Fibroblast of lung (primary cell): Measurements from ENCODE around the gene ZKSCAN3. TPM values are rescaled to one million over a fixed set of nuclear protein-coding genes. Genes with fewer than 3 reads are reported as not detected.

Experiments used
- DNase-seq, 2 donors: peaks; one replicate each; pipeline versions ENCODE4 v3.0.0 to v3.0.0-alpha.2; 2010; ENCODE audit warnings: low read depth in 2 of 2
- H2AFZ ChIP-seq: 2 replicates; pipeline ENCODE4 v1.5.1; 2012; ENCODE audit warnings: low read length, control low read depth, inconsistent platforms
- H3K27ac ChIP-seq: 2 replicates; pipeline ENCODE4 v1.5.1; 2011; ENCODE audit warnings: low read length, control low read depth; ENCODE audit not compliant: insufficient read depth
- H3K27me3 ChIP-seq: 2 replicates; pipeline ENCODE4 v1.5.1; 2011; ENCODE audit warnings: mild to moderate bottlenecking, low read length; ENCODE audit not compliant: control insufficient read depth, insufficient read depth
- H3K36me3 ChIP-seq: 2 replicates; pipeline ENCODE4 v1.5.1; 2011; ENCODE audit warnings: low read length; ENCODE audit not compliant: control insufficient read depth, insufficient read depth
- H3K4me1 ChIP-seq: 2 replicates; pipeline ENCODE4 v1.5.1; 2011; ENCODE audit warnings: low read length; ENCODE audit not compliant: control insufficient read depth, insufficient read depth; ENCODE audit errors: extremely low read depth
- H3K4me2 ChIP-seq: 2 replicates; pipeline ENCODE4 v1.5.1; 2011; ENCODE audit warnings: low read length, control low read depth; ENCODE audit not compliant: insufficient read depth; ENCODE audit errors: extremely low read depth
- H3K4me3 ChIP-seq, 4 experiments: fragments of 200-600 bp in 1 of 4; sonication (generic) in 1 of 4; replicated peaks in 1 of 4; 2 replicates each; pipeline ENCODE4 v1.5.1; 2011 to 2016; ENCODE audit warnings: low read length in 4 of 4, low read depth in 3 of 4, mild to moderate bottlenecking in 3 of 4, control low read depth in 2 of 4, inconsistent platforms in 1 of 4, mixed read lengths in 1 of 4; ENCODE audit not compliant: insufficient read depth in 1 of 4; ENCODE audit errors: control extremely low read depth in 1 of 4
- H3K79me2 ChIP-seq: 2 replicates; pipeline ENCODE4 v1.5.1; 2012; ENCODE audit warnings: mild to moderate bottlenecking, low read length, inconsistent platforms; ENCODE audit not compliant: control insufficient read depth, insufficient read depth
- H3K9ac ChIP-seq: 2 replicates; pipeline ENCODE4 v1.5.1; 2011; ENCODE audit warnings: mild to moderate bottlenecking, low read length, control low read depth; ENCODE audit not compliant: insufficient read depth
- H3K9me3 ChIP-seq: 2 replicates; pipeline ENCODE4 v1.5.1; 2012; ENCODE audit warnings: low read depth, low read length; ENCODE audit not compliant: control insufficient read depth, insufficient read depth
- H4K20me1 ChIP-seq: 2 replicates; pipeline ENCODE4 v1.5.1; 2011; ENCODE audit warnings: low read length; ENCODE audit not compliant: control insufficient read depth, insufficient read depth; ENCODE audit errors: extremely low read depth
- EZH2 ChIP-seq: IDR thresholded peaks from 2 replicates; pipeline ENCODE4 v1.5.1; 2012; ENCODE audit warnings: low read length, control low read depth, mild to moderate bottlenecking; ENCODE audit errors: missing control alignments
- polyA plus RNA-seq, 2 donors: library from polyadenylated mRNA; depleted of rRNA in 1 of 2; stranded (reverse) in 1 of 2; unstranded in 1 of 2; fragments of >200 nt; gene quantifications; 2 replicates each; pipeline ENCODE4 v1.2.1, GENCODE V29; 2011 to 2012; ENCODE audit warnings: missing spikeins in 1 of 2
- total RNA-seq: library from RNA; depleted of rRNA; stranded (reverse); fragments of >200 nt; gene quantifications from 2 replicates; pipeline ENCODE4 v1.2.1, GENCODE V29; 2014
- TF ChIP-seq, protein P1 (sequence below), 2 donors: IDR thresholded peaks in 1 of 2; conservative IDR thresholded peaks in 1 of 2; 1 replicate in 1 of 2; 2 replicates in 1 of 2; pipeline ENCODE4 v1.5.1; 2011 to 2012; ENCODE audit warnings: low read length in 2 of 2, control low read depth in 1 of 2, inconsistent platforms in 1 of 2, low read depth in 1 of 2, mild to moderate bottlenecking in 1 of 2

ZKSCAN3 gene
- total and polyA plus RNA-seq, 2 donors (not counting 1 experiment from before 2014, with no cell fraction given) = 3.9 to 6.9 TPM

DNA sequence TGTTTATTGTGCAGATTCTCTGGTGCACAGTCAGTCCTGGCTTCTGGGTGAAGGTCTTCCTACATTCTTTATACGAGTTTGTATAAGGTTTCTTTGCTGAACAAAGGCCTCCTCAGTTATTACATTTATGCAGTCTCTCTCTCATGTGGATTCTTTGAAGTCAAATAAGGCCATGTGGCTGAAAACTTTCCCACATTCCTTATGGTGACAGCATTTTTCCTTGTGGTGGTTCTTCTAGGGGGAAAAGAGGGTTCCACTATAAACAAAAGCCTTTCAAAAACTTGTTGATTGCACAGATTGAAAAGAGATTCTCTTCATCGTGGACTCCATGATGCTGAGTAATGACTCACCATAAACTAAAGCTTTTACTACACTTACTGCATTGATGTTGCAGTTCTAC, 30.6 kb downstream of the ZKSCAN3 start:
- H3K27me3 ChIP-seq = no peaks in the 10 kb centered on the region
- no peaks in the 10 kb centered on the region for H3K9me3 ChIP-seq
- no peaks in the 10 kb centered on the region for H4K20me1 ChIP-seq
- H3K4me3 ChIP-seq = no peak overlapping the region
- TF ChIP-seq, protein P1, sequence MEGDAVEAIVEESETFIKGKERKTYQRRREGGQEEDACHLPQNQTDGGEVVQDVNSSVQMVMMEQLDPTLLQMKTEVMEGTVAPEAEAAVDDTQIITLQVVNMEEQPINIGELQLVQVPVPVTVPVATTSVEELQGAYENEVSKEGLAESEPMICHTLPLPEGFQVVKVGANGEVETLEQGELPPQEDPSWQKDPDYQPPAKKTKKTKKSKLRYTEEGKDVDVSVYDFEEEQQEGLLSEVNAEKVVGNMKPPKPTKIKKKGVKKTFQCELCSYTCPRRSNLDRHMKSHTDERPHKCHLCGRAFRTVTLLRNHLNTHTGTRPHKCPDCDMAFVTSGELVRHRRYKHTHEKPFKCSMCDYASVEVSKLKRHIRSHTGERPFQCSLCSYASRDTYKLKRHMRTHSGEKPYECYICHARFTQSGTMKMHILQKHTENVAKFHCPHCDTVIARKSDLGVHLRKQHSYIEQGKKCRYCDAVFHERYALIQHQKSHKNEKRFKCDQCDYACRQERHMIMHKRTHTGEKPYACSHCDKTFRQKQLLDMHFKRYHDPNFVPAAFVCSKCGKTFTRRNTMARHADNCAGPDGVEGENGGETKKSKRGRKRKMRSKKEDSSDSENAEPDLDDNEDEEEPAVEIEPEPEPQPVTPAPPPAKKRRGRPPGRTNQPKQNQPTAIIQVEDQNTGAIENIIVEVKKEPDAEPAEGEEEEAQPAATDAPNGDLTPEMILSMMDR (conservative IDR thresholded peaks at IDR 0.05 in 1 of 2, IDR thresholded peaks at IDR 0.05 in 1 of 2; ENCODE audit: low read depth in 1 of 2, low read length in 2 of 2) = no peak
- no peak for TF ChIP-seq EZH2
- no peak overlapping the region for H2AFZ ChIP-seq
- no peak overlapping the region for H3K4me2 ChIP-seq
- peaks cover 4% of the 10 kb centered on the region for H3K36me3 ChIP-seq
- peaks cover 4% of the 10 kb centered on the region for H3K4me1 ChIP-seq
- H3K27ac ChIP-seq = no peak overlapping the region
- DNase-seq = peak in 1 of 2 donors; percentile 14
- H3K9ac ChIP-seq = no peak overlapping the region
- H3K79me2 ChIP-seq = no peaks in the 10 kb centered on the region

DNA sequence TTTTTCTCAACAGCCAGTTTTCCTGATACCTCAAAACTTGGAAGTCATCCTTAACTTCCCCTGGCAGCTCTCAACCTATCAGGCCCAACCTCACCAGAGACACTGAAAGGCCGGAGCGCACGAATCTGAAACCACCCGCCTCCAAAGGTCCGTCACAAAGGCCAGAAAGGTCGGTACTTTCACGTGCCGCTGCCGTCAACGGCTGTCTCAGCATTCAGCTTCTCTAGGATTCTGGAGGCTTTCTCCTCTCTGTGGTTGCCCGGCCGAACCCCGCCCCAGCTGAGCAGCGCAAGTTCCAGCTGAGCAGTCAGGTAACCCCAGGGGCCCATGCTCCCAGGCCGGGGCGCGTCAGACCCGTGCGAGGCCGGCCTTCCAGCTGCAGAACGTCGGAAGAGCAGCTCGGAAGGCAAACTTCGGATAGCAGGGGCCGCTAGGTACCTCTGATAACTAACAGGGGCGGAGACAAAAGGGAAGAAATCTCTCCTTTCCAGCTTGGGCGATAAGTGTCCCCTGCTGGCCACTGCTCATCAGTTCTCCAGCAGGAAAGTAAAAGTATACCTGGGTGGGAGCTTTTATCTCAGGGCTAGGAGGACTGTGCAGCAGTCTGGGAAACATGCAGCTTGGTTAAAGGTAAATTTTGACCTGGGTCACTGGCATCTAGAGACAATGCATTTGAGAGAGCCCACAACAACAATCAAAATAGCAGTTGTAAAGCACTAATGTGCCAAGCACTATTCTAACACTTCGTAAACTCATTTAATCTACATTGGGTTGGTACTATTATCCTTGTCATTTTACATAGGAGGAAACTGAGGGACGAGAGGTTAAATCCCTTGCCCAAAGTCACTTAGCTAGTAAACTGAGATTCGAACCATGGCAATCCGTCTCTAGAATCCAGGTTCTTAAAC, 33.7 kb downstream of the ZKSCAN3 start:
- DNase-seq = peak; percentile 83 to 95
- Histone ChIP-seq H3K79me2 (no peaks in the 10 kb centered on the region), H3K4me1 (peaks cover 4% of the 10 kb centered on the region), H3K27ac (peak overlapping the region; percentile 86), H2AFZ (peak overlapping the region; percentile 80), H3K9ac (peak overlapping the region; percentile 27), H4K20me1 (no peaks in the 10 kb centered on the region), H3K27me3 (no peaks in the 10 kb centered on the region), H3K4me2 (peak overlapping the region; percentile 83), H3K9me3 (no peaks in the 10 kb centered on the region), H3K4me3 (peak overlapping the region; percentile 33 to 75 (median 42)), H3K36me3 (peaks cover 7% of the 10 kb centered on the region)
- no peak for TF ChIP-seq EZH2
- TF ChIP-seq, protein P1 (conservative IDR thresholded peaks at IDR 0.05 in 1 of 2, IDR thresholded peaks at IDR 0.05 in 1 of 2; ENCODE audit: low read depth in 1 of 2, low read length in 2 of 2) = peak; percentile 14 to 61

DNA sequence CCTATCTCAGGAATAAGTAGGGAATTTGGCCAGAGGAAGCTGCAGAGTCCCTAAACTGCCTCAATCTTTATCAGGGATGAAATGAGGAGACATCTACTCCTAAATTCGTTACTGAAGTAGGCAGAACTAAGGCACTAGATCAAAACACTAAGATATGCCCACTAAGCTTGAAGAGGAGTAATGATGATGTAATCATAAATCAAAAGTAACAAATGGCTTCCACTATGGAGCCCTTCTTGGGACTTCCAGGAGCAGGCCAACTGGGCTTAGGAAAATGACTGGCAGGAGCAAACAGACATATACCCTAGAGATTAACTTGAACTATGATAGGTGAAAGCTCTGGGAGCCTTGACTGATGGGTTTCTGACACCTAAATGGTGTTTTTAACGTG, 34.4 kb downstream of the ZKSCAN3 start:
- Histone ChIP-seq H3K4me3 (no peak overlapping the region), H3K36me3 (peaks cover 7% of the 10 kb centered on the region)

More for the DNA sequence above, 34.4 kb downstream of the ZKSCAN3 start:
- Histone ChIP-seq H3K27me3 (no peaks in the 10 kb centered on the region), H3K4me1 (peaks cover 4% of the 10 kb centered on the region), H3K79me2 (no peaks in the 10 kb centered on the region), H3K9ac (no peak overlapping the region), H3K9me3 (no peaks in the 10 kb centered on the region), H2AFZ (no peak overlapping the region), H3K27ac (no peak overlapping the region), H4K20me1 (no peaks in the 10 kb centered on the region), H3K4me2 (no peak overlapping the region)
- DNase-seq = no peak
- TF ChIP-seq, protein P1 (conservative IDR thresholded peaks at IDR 0.05 in 1 of 2, IDR thresholded peaks at IDR 0.05 in 1 of 2; ENCODE audit: low read depth in 1 of 2, low read length in 2 of 2) = no peak
- no peak for TF ChIP-seq EZH2
